Measurements from ENCODE around the gene ACKR3. TPM values are rescaled to one million over a fixed set of nuclear protein-coding genes. Genes with fewer than 3 reads are reported as not detected.

Gene ACKR3
- total RNA-seq = under 1 TPM; 0.16 to 0.73 (median 0.33) TPM

GRCh38 chr2:236569573-236569973 is at the start of gene ACKR3:
TSS of gene ACKR3 (plus strand) at chr2:236569825. CDS start at chr2:236580466, 10,641 bp downstream.
- no peaks in the 10 kb centered on the region for H3K27me3 Mint-ChIP-seq (ENCODE audit: low read depth)
- no peaks in the 10 kb centered on the region for H3K9me3 Mint-ChIP-seq
- H3K36me3 Mint-ChIP-seq (ENCODE audit: insufficient read depth) = peaks cover 6% of the 10 kb centered on the region
- ATAC-seq (peak; percentile 91 to 92), DNase-seq (peak; percentile 61)
- peaks cover 20% of the 10 kb centered on the region for H3K4me1 Mint-ChIP-seq (ENCODE audit: low read depth)
- H3K4me3 Mint-ChIP-seq = peak within 1 kb of the TSS; percentile 80

GRCh38 chr2:236521556-236521955 is 48.1 kb upstream of the ACKR3 start:
- no peaks in the 10 kb centered on the region for H3K36me3 Mint-ChIP-seq (ENCODE audit: insufficient read depth)

GRCh38 chr2:236523249-236523648 is 46.4 kb upstream of the ACKR3 start:
- H3K9me3 Mint-ChIP-seq = no peaks in the 10 kb centered on the region
- ATAC-seq (no peak), DNase-seq (no peak)
- H3K36me3 Mint-ChIP-seq (ENCODE audit: insufficient read depth) = no peaks in the 10 kb centered on the region
- H3K4me1 Mint-ChIP-seq (ENCODE audit: low read depth) = no peaks in the 10 kb centered on the region
- peaks cover 7% of the 10 kb centered on the region for H3K27me3 Mint-ChIP-seq (ENCODE audit: low read depth)
- no peak overlapping the region for H3K4me3 Mint-ChIP-seq

More at GRCh38 chr2:236521556-236521955, 48.1 kb upstream of the ACKR3 start:
- Mint-ChIP-seq H3K9me3 (no peaks in the 10 kb centered on the region), H3K27me3 (ENCODE audit: low read depth) (peaks cover 7% of the 10 kb centered on the region), H3K4me3 (no peak overlapping the region), H3K4me1 (ENCODE audit: low read depth) (no peaks in the 10 kb centered on the region)
- ATAC-seq (no peak), DNase-seq (no peak)

DNA sequence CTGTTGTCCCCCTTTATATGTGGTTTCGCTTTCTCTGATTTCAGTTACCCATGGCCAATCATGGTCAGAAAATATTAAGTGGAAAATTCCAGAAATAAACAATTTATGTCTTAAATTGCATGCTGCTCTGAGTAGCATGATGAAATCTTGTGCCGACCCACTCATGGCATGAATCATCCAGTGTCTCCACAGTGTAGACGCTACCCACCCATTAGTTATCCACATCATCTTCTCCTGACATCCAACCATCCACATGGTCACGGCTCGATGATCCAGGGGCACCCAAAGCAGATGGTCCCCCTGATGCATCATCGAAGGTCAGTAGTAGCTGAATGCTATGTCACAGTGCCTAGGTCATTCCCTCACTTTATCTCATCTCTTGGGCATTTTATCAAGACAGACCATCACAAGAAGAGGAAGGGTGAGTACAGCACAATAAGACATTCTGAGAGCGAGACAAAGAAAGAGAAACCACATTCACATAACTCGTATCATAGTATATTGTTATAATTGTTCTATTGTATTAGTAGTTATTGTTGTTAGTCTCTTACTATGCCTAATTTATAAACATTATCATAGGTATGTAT is 44.1 kb upstream of the ACKR3 start:
- ATAC-seq (no peak), DNase-seq (no peak)
- H3K36me3 Mint-ChIP-seq (ENCODE audit: insufficient read depth) = no peaks in the 10 kb centered on the region
- H3K4me3 Mint-ChIP-seq = no peak overlapping the region
- H3K4me1 Mint-ChIP-seq (ENCODE audit: low read depth) = no peaks in the 10 kb centered on the region
- H3K27me3 Mint-ChIP-seq (ENCODE audit: low read depth) = peaks cover 7% of the 10 kb centered on the region
- H3K9me3 Mint-ChIP-seq = no peaks in the 10 kb centered on the region

GRCh38 chr2:236526455-236527158 is 43.0 kb upstream of the ACKR3 start:
- Mint-ChIP-seq H3K4me3 (no peak overlapping the region), H3K27me3 (ENCODE audit: low read depth) (peaks cover 6% of the 10 kb centered on the region), H3K36me3 (ENCODE audit: insufficient read depth) (no peaks in the 10 kb centered on the region), H3K4me1 (ENCODE audit: low read depth) (no peaks in the 10 kb centered on the region), H3K9me3 (no peaks in the 10 kb centered on the region)
- no peak for DNase-seq
- no peak for ATAC-seq

GRCh38 chr2:236527159-236527630 is 42.4 kb upstream of the ACKR3 start:
- Mint-ChIP-seq H3K9me3 (no peaks in the 10 kb centered on the region), H3K4me3 (no peak overlapping the region), H3K27me3 (ENCODE audit: low read depth) (peaks cover 3% of the 10 kb centered on the region), H3K4me1 (ENCODE audit: low read depth) (no peaks in the 10 kb centered on the region), H3K36me3 (ENCODE audit: insufficient read depth) (no peaks in the 10 kb centered on the region)
- ATAC-seq (no peak), DNase-seq (no peak)

- no peaks in the 10 kb centered on the region for H3K27me3 Mint-ChIP-seq (ENCODE audit: low read depth)
- no peak for DNase-seq
- no peaks in the 10 kb centered on the region for H3K9me3 Mint-ChIP-seq
- H3K4me1 Mint-ChIP-seq (ENCODE audit: low read depth) = no peaks in the 10 kb centered on the region
- no peaks in the 10 kb centered on the region for H3K36me3 Mint-ChIP-seq (ENCODE audit: insufficient read depth)
- no peak overlapping the region for H3K4me3 Mint-ChIP-seq
- ATAC-seq = no peak
These were observed 40.0 kb upstream of the ACKR3 start for GRCh38 chr2:236529606-236530005.

DNA sequence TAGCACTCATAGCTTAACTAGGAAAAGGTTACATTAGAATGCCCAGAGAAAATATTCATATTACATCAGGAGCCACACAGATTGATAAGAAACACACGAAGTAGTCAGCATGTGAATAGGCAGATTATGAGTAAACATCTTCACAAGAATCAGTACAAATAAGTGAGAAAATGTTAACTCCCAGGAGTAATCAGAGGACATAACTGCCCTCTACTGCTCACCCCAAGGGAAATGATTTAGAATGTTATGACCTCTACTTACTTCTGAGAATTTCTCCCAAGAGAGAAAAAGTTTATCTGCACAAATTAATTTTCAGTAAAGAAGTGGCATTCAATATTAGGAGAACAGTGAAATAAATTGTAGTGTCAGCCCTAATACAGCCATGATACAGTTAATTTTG is 39.1 kb upstream of the ACKR3 start:
- no peaks in the 10 kb centered on the region for H3K9me3 Mint-ChIP-seq
- no peaks in the 10 kb centered on the region for H3K27me3 Mint-ChIP-seq (ENCODE audit: low read depth)
- ATAC-seq (no peak), DNase-seq (no peak)
- H3K4me3 Mint-ChIP-seq = no peak overlapping the region
- H3K4me1 Mint-ChIP-seq (ENCODE audit: low read depth) = peaks cover 7% of the 10 kb centered on the region
- no peaks in the 10 kb centered on the region for H3K36me3 Mint-ChIP-seq (ENCODE audit: insufficient read depth)

DNA sequence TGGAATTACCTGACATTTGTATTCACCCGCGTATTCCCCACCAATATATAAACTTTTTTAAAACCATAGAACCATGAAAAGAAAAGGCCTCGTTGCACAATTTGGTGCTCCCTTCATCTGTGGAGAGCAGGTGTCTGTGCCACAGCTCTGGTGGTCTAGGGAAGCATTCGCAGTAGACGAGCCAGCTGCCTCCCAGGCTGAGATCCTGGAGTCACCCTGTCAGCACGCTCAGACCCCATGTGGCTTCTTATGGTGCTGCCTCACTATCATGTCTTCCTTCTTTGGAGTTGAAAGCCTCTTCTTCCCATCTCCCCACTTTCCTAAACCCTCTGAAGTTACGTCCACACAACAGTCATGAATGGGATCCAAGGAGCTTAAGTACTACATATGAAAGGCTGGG is 38.4 kb upstream of the ACKR3 start:
- Mint-ChIP-seq H3K36me3 (ENCODE audit: insufficient read depth) (no peaks in the 10 kb centered on the region), H3K4me3 (no peak overlapping the region), H3K27me3 (ENCODE audit: low read depth) (no peaks in the 10 kb centered on the region), H3K9me3 (no peaks in the 10 kb centered on the region), H3K4me1 (ENCODE audit: low read depth) (peaks cover 14% of the 10 kb centered on the region)
- no peak for ATAC-seq
- DNase-seq = no peak

- Mint-ChIP-seq H3K36me3 (ENCODE audit: insufficient read depth) (no peaks in the 10 kb centered on the region), H3K27me3 (ENCODE audit: low read depth) (no peaks in the 10 kb centered on the region), H3K4me3 (no peak overlapping the region), H3K9me3 (no peaks in the 10 kb centered on the region), H3K4me1 (ENCODE audit: low read depth) (peaks cover 22% of the 10 kb centered on the region)
- ATAC-seq (no peak), DNase-seq (no peak)
These were observed 37.6 kb upstream of the ACKR3 start for GRCh38 chr2:236531996-236532395.

- no peaks in the 10 kb centered on the region for H3K9me3 Mint-ChIP-seq
- H3K36me3 Mint-ChIP-seq (ENCODE audit: insufficient read depth) = no peaks in the 10 kb centered on the region
- H3K4me3 Mint-ChIP-seq = no peak overlapping the region
- H3K27me3 Mint-ChIP-seq (ENCODE audit: low read depth) = no peaks in the 10 kb centered on the region
- DNase-seq (no peak), ATAC-seq (no peak)
- H3K4me1 Mint-ChIP-seq (ENCODE audit: low read depth) = peaks cover 32% of the 10 kb centered on the region
These were observed 36.3 kb upstream of the ACKR3 start for GRCh38 chr2:236533343-236533742.

- Mint-ChIP-seq H3K4me1 (ENCODE audit: low read depth) (peaks cover 44% of the 10 kb centered on the region), H3K4me3 (no peak overlapping the region), H3K27me3 (ENCODE audit: low read depth) (no peaks in the 10 kb centered on the region), H3K36me3 (ENCODE audit: insufficient read depth) (peaks cover 3% of the 10 kb centered on the region), H3K9me3 (no peaks in the 10 kb centered on the region)
- ATAC-seq (no peak), DNase-seq (no peak)
These were observed 34.6 kb upstream of the ACKR3 start for GRCh38 chr2:236535024-236535423.

DNA sequence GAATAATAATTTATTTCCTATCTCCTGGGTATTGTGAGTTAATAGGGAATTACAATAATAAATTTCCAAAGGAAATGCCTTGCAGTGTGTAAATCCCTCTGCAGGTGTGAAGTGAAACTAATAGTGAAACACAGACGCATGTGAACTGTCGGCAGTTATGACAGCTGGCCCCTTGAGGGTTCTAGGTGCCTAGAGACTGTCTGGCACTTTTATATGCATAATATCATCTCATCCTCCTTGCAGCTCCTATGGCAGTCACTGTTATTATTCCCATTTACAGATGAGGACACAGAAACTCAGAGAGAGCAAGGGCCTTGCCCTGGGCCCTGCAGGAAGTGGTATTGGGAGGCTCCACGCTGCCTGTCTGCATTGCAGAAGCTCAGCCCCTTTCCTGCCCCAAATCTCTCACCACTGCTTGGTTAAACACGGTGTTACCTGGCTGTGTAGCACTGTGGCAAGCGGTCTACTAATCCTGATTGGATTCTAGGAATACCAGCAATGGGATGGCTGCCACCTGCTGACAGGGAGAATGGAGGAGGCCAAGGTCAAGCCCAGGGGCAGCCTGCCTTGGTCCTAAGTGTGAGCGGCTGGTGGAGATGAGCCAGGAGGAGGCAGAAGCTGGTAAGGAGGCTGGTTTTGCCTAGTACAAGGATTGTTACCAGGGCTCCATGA is 32.8 kb upstream of the ACKR3 start:
- Mint-ChIP-seq H3K4me3 (peak overlapping the region; percentile 88), H3K4me1 (ENCODE audit: low read depth) (peaks cover 61% of the 10 kb centered on the region), H3K9me3 (no peaks in the 10 kb centered on the region), H3K27me3 (ENCODE audit: low read depth) (no peaks in the 10 kb centered on the region), H3K36me3 (ENCODE audit: insufficient read depth) (peaks cover 11% of the 10 kb centered on the region)
- ATAC-seq (peak; percentile 72 to 80), DNase-seq (peak; percentile 30)

- Mint-ChIP-seq H3K36me3 (ENCODE audit: insufficient read depth) (peaks cover 17% of the 10 kb centered on the region), H3K9me3 (no peaks in the 10 kb centered on the region), H3K4me1 (ENCODE audit: low read depth) (peaks cover 73% of the 10 kb centered on the region), H3K27me3 (ENCODE audit: low read depth) (no peaks in the 10 kb centered on the region), H3K4me3 (peak overlapping the region; percentile 88)
- ATAC-seq (peak; percentile 38 to 43), DNase-seq (no peak)
These were observed 31.4 kb upstream of the ACKR3 start for GRCh38 chr2:236538242-236538641.

Data from activated T-cell treated with anti-CD3 and anti-CD28 coated beads, Interleukin-2, amount 50 U/mL, for 4 hours (primary cell).